GM23248 (cell line): ENCODE measurements around the gene CMIP.

Source experiments
- EZH2 ChIP-seq: fragments of 200-600 bp; sonication (generic); IDR thresholded peaks from 2 replicates; pipeline ENCODE4 v1.6.1; 2018; ENCODE audit warnings: antibody characterized with exemption, mild to moderate bottlenecking; ENCODE audit not compliant: insufficient read depth, poor library complexity, severe bottlenecking
- EZH2phosphoT487 ChIP-seq: fragments of 200-600 bp; sonication (generic); IDR thresholded peaks from 2 replicates; pipeline ENCODE4 v1.6.1; 2018; ENCODE audit warnings: antibody characterized with exemption, moderate library complexity, mild to moderate bottlenecking, low read depth; ENCODE audit not compliant: insufficient read depth

GRCh38 chr16:81473066-81473488 is 28.5 kb downstream of the CMIP start:
- TF ChIP-seq EZH2phosphoT487 (no peak), EZH2 (no peak)
